Ovary (tissue), 9 donors: ENCODE data around the gene SHISA6. TPM values are rescaled to one million over a fixed set of nuclear protein-coding genes. Genes with fewer than 3 reads are reported as not detected.

Experiments
- DNase-seq, 5 donors: peaks; one replicate each; pipeline ENCODE4 v3.0.0-alpha.2; 2019 to 2020
- H3K27ac ChIP-seq, 2 donors: fragments of 200-600 bp; one replicate each; pipeline versions ENCODE4 v1.5.1 to v1.8.0; 2019 to 2022
- H3K27me3 ChIP-seq: fragments of 200-600 bp; one replicate; pipeline ENCODE4 v1.8.0; 2022
- H3K36me3 ChIP-seq: fragments of 200-600 bp; sonication (generic); one replicate; pipeline ENCODE4 v1.5.1; 2019
- H3K4me1 ChIP-seq: one replicate; pipeline ENCODE4 v1.8.1; 2013; ENCODE audit warnings: mild to moderate bottlenecking, moderate library complexity; ENCODE audit not compliant: insufficient read depth
- H3K4me3 ChIP-seq: fragments of 200-600 bp; sonication (generic); one replicate; pipeline ENCODE4 v1.5.1; 2017
- H3K9me3 ChIP-seq, 2 donors: fragments of 200-600 bp in 1 of 2; sonication (generic) in 1 of 2; one replicate each; pipeline versions ENCODE4 v1.5.1 to v1.8.1; 2013 to 2019; ENCODE audit warnings: mild to moderate bottlenecking in 1 of 2, moderate library complexity in 1 of 2
- EP300 ChIP-seq: sonication (generic); formaldehyde crosslinking; IDR thresholded peaks from one replicate; pipeline ENCODE4 v1.6.1; 2017; ENCODE audit warnings: antibody characterized with exemption
- POLR2A ChIP-seq: fragments of 450-650 bp; IDR thresholded peaks from one replicate; pipeline ENCODE4 v1.6.1; 2017; ENCODE audit warnings: antibody characterized with exemption, mild to moderate bottlenecking, moderate library complexity
- WGBS, 3 donors: extraction: QIAGEN DNeasy Blood & Tissue Kit in 1 of 3; methylation state at CpG; one replicate each; pipeline versions ENCODE4 v1.1.5 to v1.1.7; 2013 to 2017; 5-methylcytosine and 5-hydroxymethylcytosine counted together
- intact Hi-C, 4 donors: fragments of 100-400 bp; cut with DNase I; formaldehyde crosslinking; loops; one replicate each; pipeline versions ENCODE4 v1.11.0 to v1.15.1; 2022 to 2023
- polyA plus RNA-seq, 2 donors: library from polyadenylated mRNA; stranded (reverse); fragments of 200-250 nt in 1 of 2; fragments of 350-450 nt in 1 of 2; fragmentation: Illumina TruSeq in 1 of 2; extraction: RNeasy Lipid Tissue Mini Kit (QIAGEN cat#74804) in 1 of 2; gene quantifications; one replicate each; pipeline ENCODE4 v1.2.3, GENCODE V29; 2013 to 2014
- total RNA-seq, 7 donors: library from RNA; depleted of rRNA in 2 of 7; stranded (reverse); fragments of >200 nt in 2 of 7; fragmentation: NEBNext Ultra II Directional in 3 of 7; extraction: Animal tissue kit (Norgen Biotek cat#: 25700) in 3 of 7; gene quantifications; one replicate each; pipeline versions ENCODE4 v1.1.0 to v1.2.4, GENCODE V29; 2016 to 2023
- TF ChIP-seq, protein P1 (sequence below), 3 donors: fragments of 450-650 bp in 2 of 3; fragments of 200-600 bp in 1 of 3; IDR thresholded peaks; one replicate each; pipeline versions ENCODE4 v1.5.1 to v1.8.0; 2016 to 2022; ENCODE audit warnings: antibody characterized with exemption in 3 of 3, mild to moderate bottlenecking in 1 of 3
- donor health status: DM: no; HTN: no; CAD: no; lungs with moderate emphysema.
- donor health status: DM: no; HTN: no; CAD: no.
- donor health status: Bipolar disorder and iron deficiency.
- donor health status: DM: yes; HTN: yes; CAD: no.
- donor health status: DM: no; HTN: no; CAD: no.
- donor health status: DM: yes; HTN: yes; CAD: no.

SHISA6 gene
- total and polyA plus RNA-seq, 9 donors: 0.10 to 1.5 (median 0.38) TPM

GRCh38 chr17:11267999-11268575 is 27.1 kb downstream of the SHISA6 start:
- Histone ChIP-seq H3K4me3 (no peak overlapping the region), H3K9me3 (peaks cover 0 to 3% of the 10 kb centered on the region in 2 donors), H3K36me3 (no peaks in the 10 kb centered on the region), H3K27me3 (no peaks in the 10 kb centered on the region), H3K27ac (no peak overlapping the region), H3K4me1 (no peaks in the 10 kb centered on the region)
- intact Hi-C loops: no loop called here
- TF ChIP-seq EP300 (no peak), POLR2A (no peak)
- TF ChIP-seq, protein P1, sequence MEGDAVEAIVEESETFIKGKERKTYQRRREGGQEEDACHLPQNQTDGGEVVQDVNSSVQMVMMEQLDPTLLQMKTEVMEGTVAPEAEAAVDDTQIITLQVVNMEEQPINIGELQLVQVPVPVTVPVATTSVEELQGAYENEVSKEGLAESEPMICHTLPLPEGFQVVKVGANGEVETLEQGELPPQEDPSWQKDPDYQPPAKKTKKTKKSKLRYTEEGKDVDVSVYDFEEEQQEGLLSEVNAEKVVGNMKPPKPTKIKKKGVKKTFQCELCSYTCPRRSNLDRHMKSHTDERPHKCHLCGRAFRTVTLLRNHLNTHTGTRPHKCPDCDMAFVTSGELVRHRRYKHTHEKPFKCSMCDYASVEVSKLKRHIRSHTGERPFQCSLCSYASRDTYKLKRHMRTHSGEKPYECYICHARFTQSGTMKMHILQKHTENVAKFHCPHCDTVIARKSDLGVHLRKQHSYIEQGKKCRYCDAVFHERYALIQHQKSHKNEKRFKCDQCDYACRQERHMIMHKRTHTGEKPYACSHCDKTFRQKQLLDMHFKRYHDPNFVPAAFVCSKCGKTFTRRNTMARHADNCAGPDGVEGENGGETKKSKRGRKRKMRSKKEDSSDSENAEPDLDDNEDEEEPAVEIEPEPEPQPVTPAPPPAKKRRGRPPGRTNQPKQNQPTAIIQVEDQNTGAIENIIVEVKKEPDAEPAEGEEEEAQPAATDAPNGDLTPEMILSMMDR (IDR thresholded peaks at IDR 0.05): no peak
- DNase-seq: no peak
- WGBS, 3 donors: 57 to 64% (median 59%) methylated on average over 1 of the region's 1 CpG

- DNase-seq: no peak
- no peaks in the 10 kb centered on the region for H3K4me1 ChIP-seq
Measured at GRCh38 chr17:11269210-11269609, 28.2 kb downstream of the SHISA6 start.

GRCh38 chr17:11272191-11272590 is 31.2 kb downstream of the SHISA6 start:
- WGBS, 3 donors: 60 to 73% (median 62%) methylated on average over 8 of the region's 8 CpGs
- Histone ChIP-seq H3K27me3 (no peaks in the 10 kb centered on the region), H3K27ac (no peak overlapping the region), H3K4me3 (no peak overlapping the region), H3K9me3 (no peaks in the 10 kb centered on the region), H3K36me3 (no peaks in the 10 kb centered on the region), H3K4me1 (no peaks in the 10 kb centered on the region)
- DNase-seq: no peak
- intact Hi-C loops: no loop called here
- TF ChIP-seq, protein P1 (IDR thresholded peaks at IDR 0.05): no peak
- no peak for TF ChIP-seq POLR2A
- TF ChIP-seq EP300: no peak

More at GRCh38 chr17:11269210-11269609, 28.2 kb downstream of the SHISA6 start:
- Histone ChIP-seq H3K36me3 (no peaks in the 10 kb centered on the region), H3K9me3 (peaks cover 0 to 3% of the 10 kb centered on the region in 2 donors), H3K4me3 (no peak overlapping the region), H3K27ac (no peak overlapping the region), H3K27me3 (no peaks in the 10 kb centered on the region)
- TF ChIP-seq EP300 (no peak), POLR2A (no peak)
- TF ChIP-seq, protein P1 (IDR thresholded peaks at IDR 0.05): no peak
- intact Hi-C loops: no loop called here
- 82 to 88% (median 82%) methylated on average over 7 of the region's 7 CpGs for WGBS, 3 donors

DNA sequence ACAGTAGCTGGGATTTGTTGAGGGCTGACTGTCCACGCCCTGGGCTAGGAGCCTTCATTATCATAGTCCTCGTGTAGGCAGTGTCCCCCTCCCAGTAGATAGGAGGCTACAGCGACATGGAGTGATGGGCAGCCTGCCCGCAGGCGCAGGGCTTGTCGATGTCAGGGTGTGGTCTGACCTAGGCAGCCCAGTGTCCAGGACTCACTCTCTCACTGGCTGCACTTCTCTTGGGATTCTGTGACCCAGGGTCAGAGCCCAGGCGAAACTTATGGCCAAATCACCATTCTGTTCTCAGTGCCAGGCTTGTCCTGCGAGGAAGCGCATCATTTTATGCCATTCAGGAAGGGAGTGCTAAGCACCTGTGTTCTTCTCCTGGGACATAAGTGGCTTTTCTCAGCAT is 32.6 kb downstream of the SHISA6 start:
- no peaks in the 10 kb centered on the region for H3K9me3 ChIP-seq
- TF ChIP-seq POLR2A (no peak), EP300 (no peak)
- TF ChIP-seq, protein P1 (IDR thresholded peaks at IDR 0.05): no peak
- H3K27me3 ChIP-seq: no peaks in the 10 kb centered on the region
- H3K4me1 ChIP-seq: no peaks in the 10 kb centered on the region
- intact Hi-C loops: no loop called here
- H3K27ac ChIP-seq: no peak overlapping the region
- no peak for DNase-seq
- no peak overlapping the region for H3K4me3 ChIP-seq
- 81 to 87% (median 85%) methylated on average over 9 of the region's 9 CpGs for WGBS, 3 donors
- H3K36me3 ChIP-seq: no peaks in the 10 kb centered on the region
